Panc1 (cell line): ENCODE measurements around the gene TTLL7. TPM values are rescaled to one million over a fixed set of nuclear protein-coding genes. Genes with fewer than 3 reads are reported as not detected.

Experiments
- ATAC-seq: fragments of 200-7000 bp; cut with Tn5 transposase; 2 replicates; pipeline ENCODE4 v1.9.1; 2020; ENCODE audit warnings: mild to moderate bottlenecking, moderate library complexity
- BruUV-seq: library from RNA; stranded (reverse); fragments of 400-500 nt; replicated peaks from 2 replicates; lab custom pipeline; 2021; lab: Mats Ljungman, UMichigan
- CTCF ChIA-PET: fragments of 300-600 bp; sonication (Branson Sonifier 250); formaldehyde crosslinking; loops from one replicate; lab custom pipeline; 2022; ENCODE audit warnings: antibody characterized with exemption; lab: Charles Lee
- POLR2A ChIA-PET: fragments of 300-600 bp; sonication (Branson Sonifier 250); formaldehyde crosslinking; loops from one replicate; lab custom pipeline; 2022; ENCODE audit warnings: antibody characterized with exemption; lab: Charles Lee
- DNase-seq: peaks from one replicate; pipeline ENCODE4 v3.0.0-alpha.2; 2010; ENCODE audit warnings: low read depth, low spot score
- H3K27ac ChIP-seq: 2 replicates; pipeline ENCODE4 v1.5.1; 2011; ENCODE audit warnings: mild to moderate bottlenecking, low read length, inconsistent platforms
- H3K27me3 ChIP-seq: fragments of 200-500 bp; sonication (Bioruptor generic); 2 replicates; pipeline ENCODE4 v1.6.0; 2014; ENCODE audit warnings: low read length, inconsistent platforms; ENCODE audit not compliant: control insufficient read depth, insufficient read depth
- H3K36me3 ChIP-seq: fragments of 200-500 bp; sonication (Bioruptor generic); 2 replicates; pipeline ENCODE4 v1.5.1; 2014; ENCODE audit warnings: inconsistent platforms, mild to moderate bottlenecking, low read length, moderate library complexity; ENCODE audit not compliant: control insufficient read depth, insufficient read depth
- H3K4me1 ChIP-seq: 2 replicates; pipeline ENCODE4 v1.5.1; 2011; ENCODE audit warnings: inconsistent platforms, mild to moderate bottlenecking, low read length, moderate library complexity; ENCODE audit not compliant: control insufficient read depth, insufficient read depth
- H3K4me3 ChIP-seq, 2 experiments: 2 replicates each; pipeline ENCODE4 v1.5.1; 2011 to 2012; ENCODE audit warnings: low read depth in 2 of 2, low read length in 2 of 2, mild to moderate bottlenecking in 2 of 2, inconsistent platforms in 1 of 2, moderate library complexity in 1 of 2
- H3K9me3 ChIP-seq: fragments of 200-500 bp; sonication (Bioruptor generic); 2 replicates; pipeline ENCODE4 v1.5.1; 2014; ENCODE audit warnings: low read depth, mild to moderate bottlenecking, inconsistent platforms, low read length, moderate library complexity; ENCODE audit not compliant: control insufficient read depth, insufficient read depth
- POLR2AphosphoS5 ChIP-seq: IDR thresholded peaks from 2 replicates; pipeline ENCODE4 v1.6.1; 2012; ENCODE audit warnings: mild to moderate bottlenecking, low read depth, low read length, moderate library complexity
- REST ChIP-seq, 2 experiments: IDR thresholded peaks; 2 replicates each; pipeline ENCODE4 v1.6.1; 2011 to 2012; ENCODE audit warnings: low read depth in 2 of 2, control low read depth in 1 of 2, low read length in 1 of 2, mild to moderate bottlenecking in 1 of 2, moderate library complexity in 1 of 2; ENCODE audit not compliant: insufficient read depth in 1 of 2
- SIN3A ChIP-seq: IDR thresholded peaks from 2 replicates; pipeline ENCODE4 v1.6.1; 2012; ENCODE audit warnings: low read depth, mild to moderate bottlenecking, low read length, moderate library complexity, borderline replicate concordance; ENCODE audit not compliant: insufficient read depth
- TCF7L2 ChIP-seq: IDR thresholded peaks from 2 replicates; pipeline ENCODE4 v1.6.1; 2011; ENCODE audit warnings: mild to moderate bottlenecking, low read depth, low read length, inconsistent platforms
- in situ Hi-C: cut with HindIII; loops from 2 replicates; pipeline ENCODE4 v1.10.0; 2016; ENCODE audit warnings: low sequenced_read_pairs, low pct_unique_long_range_greater_than_20kb
- intact Hi-C: fragments of 100-400 bp; cut with micrococcal nuclease; formaldehyde crosslinking; loops from one replicate; pipeline ENCODE4 v1.10.0; 2022; ENCODE audit not compliant: unreplicated experiment
- total RNA-seq: library from RNA; stranded (reverse); gene quantifications from one replicate; pipeline ENCODE4 v1.2.1, GENCODE V29; 2021; ENCODE audit not compliant: unreplicated experiment
- TF ChIP-seq, protein P1 (sequence below): fragments of 450-650 bp; IDR thresholded peaks from 2 replicates; pipeline ENCODE4 v1.5.1; 2017; ENCODE audit warnings: mild to moderate bottlenecking

Gene TTLL7
- total RNA-seq, 1 experiment from 2014 or later = 31.4 TPM

DNA sequence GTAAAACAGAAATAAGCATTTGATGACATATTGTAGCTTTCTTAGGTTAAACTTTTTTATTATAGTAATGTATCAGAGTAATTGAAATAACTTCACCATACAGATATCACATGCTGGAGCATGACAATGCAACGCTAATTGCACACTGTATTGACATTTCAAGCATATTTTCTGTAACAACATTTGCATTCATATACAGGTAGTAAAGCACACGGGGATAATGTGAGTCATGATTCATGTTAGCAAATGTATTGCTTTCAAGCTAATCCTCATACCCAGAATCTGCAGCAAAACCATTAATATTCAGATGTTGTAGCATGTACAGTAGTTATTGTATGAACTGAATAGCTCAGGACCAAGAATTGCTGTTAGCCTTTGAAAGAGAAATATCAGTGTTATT, 133.9 kb downstream of the TTLL7 start:
- in situ Hi-C loops = no loop called here

GRCh38 chr1:83860490-83861221, 138.3 kb downstream of the TTLL7 start:
- CTCF ChIA-PET = interaction anchor here (0.7 to 0.8 kb wide), 2 partner anchors 301 to 680 kb away, joined by 3 to 6 read pairs; no protein-coding TSS in a partner anchor
- DNase-seq = peak; percentile 61
- intact Hi-C loops = no loop called here

More for the DNA sequence above, 133.9 kb downstream of the TTLL7 start:
- peaks cover 9% of the 10 kb centered on the region; the same call in 1 of the 2 replicates for H3K27me3 ChIP-seq
- no TSS peak for BruUV-seq
- DNase-seq = no peak
- ChIA-PET POLR2A (no interaction called here), CTCF (interaction anchor here (0.6 kb wide), 1 partner anchor 1952 kb away, joined by 3 read pairs; no protein-coding TSS in a partner anchor)
- no peak overlapping the region for H3K27ac ChIP-seq
- no peaks in the 10 kb centered on the region for H3K9me3 ChIP-seq
- ATAC-seq = no peak
- no peaks in the 10 kb centered on the region for H3K36me3 ChIP-seq
- H3K4me1 ChIP-seq = peaks cover 6% of the 10 kb centered on the region
- TF ChIP-seq POLR2AphosphoS5 (no peak), REST (IDR thresholded peaks at IDR 0.05; ENCODE audit: insufficient read depth in 1 of 2, low read depth in 2 of 2, low read length in 1 of 2) (no peak), SIN3A (no peak), TCF7L2 (no peak)
- TF ChIP-seq, protein P1, sequence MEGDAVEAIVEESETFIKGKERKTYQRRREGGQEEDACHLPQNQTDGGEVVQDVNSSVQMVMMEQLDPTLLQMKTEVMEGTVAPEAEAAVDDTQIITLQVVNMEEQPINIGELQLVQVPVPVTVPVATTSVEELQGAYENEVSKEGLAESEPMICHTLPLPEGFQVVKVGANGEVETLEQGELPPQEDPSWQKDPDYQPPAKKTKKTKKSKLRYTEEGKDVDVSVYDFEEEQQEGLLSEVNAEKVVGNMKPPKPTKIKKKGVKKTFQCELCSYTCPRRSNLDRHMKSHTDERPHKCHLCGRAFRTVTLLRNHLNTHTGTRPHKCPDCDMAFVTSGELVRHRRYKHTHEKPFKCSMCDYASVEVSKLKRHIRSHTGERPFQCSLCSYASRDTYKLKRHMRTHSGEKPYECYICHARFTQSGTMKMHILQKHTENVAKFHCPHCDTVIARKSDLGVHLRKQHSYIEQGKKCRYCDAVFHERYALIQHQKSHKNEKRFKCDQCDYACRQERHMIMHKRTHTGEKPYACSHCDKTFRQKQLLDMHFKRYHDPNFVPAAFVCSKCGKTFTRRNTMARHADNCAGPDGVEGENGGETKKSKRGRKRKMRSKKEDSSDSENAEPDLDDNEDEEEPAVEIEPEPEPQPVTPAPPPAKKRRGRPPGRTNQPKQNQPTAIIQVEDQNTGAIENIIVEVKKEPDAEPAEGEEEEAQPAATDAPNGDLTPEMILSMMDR = no peak
- no peak overlapping the region for H3K4me3 ChIP-seq
- intact Hi-C loops = no loop called here

More at GRCh38 chr1:83860490-83861221, 138.3 kb downstream of the TTLL7 start:
- Histone ChIP-seq H3K36me3 (no peaks in the 10 kb centered on the region), H3K4me1 (peaks cover 6% of the 10 kb centered on the region), H3K27ac (peak overlapping the region; percentile 39; the same call in 1 of the 2 replicates), H3K27me3 (peaks cover 34% of the 10 kb centered on the region; the same call in 1 of the 2 replicates), H3K9me3 (no peaks in the 10 kb centered on the region), H3K4me3 (peak overlapping the region; percentile 62 to 70)
- TF ChIP-seq SIN3A (0 out of 2 replicates have a peak, but pooled peaks have one; percentile 44), TCF7L2 (no peak), POLR2AphosphoS5 (no peak), REST (IDR thresholded peaks at IDR 0.05; ENCODE audit: insufficient read depth in 1 of 2, low read depth in 2 of 2, low read length in 1 of 2) (no peak)
- TF ChIP-seq, protein P1 = peak; percentile 100
- peak; percentile 100 for ATAC-seq
- POLR2A ChIA-PET = interaction anchor here (0.6 kb wide), 1 partner anchor 875 kb away, joined by 3 read pairs; no protein-coding TSS in a partner anchor
- in situ Hi-C loops = no loop called here
- BruUV-seq = no TSS peak
